Thyroid gland (tissue), 4 donors: ENCODE measurements around the gene PCDHGA1. TPM values are rescaled to one million over a fixed set of nuclear protein-coding genes. Genes with fewer than 3 reads are reported as not detected.
"Not testable (repeated sequence)": the region's sequence is repeated elsewhere in the genome, so short reads cannot be mapped to it uniquely, and the experiment has no call there.

Experiments used
- DNase-seq, 2 donors: peaks; one replicate each; pipeline ENCODE4 v3.0.0-alpha.2; 2019
- H3K27ac ChIP-seq, 3 donors: fragments of 200-600 bp; sonication (generic); 1 replicate in 2 of 3; 2 replicates in 1 of 3; pipeline ENCODE4 v1.5.1; 2016 to 2019; ENCODE audit warnings: mild to moderate bottlenecking in 1 of 3, moderate library complexity in 1 of 3
- H3K27me3 ChIP-seq: fragments of 200-600 bp; sonication (generic); one replicate; pipeline ENCODE4 v1.5.1; 2019
- H3K36me3 ChIP-seq, 2 donors: fragments of 200-600 bp; sonication (generic); one replicate each; pipeline ENCODE4 v1.5.1; 2016 to 2019
- H3K4me1 ChIP-seq, 2 donors: fragments of 200-600 bp; sonication (generic); one replicate each; pipeline ENCODE4 v1.5.1; 2017 to 2019
- H3K4me3 ChIP-seq, 3 donors: fragments of 200-600 bp; sonication (generic); replicated peaks in 1 of 3; 1 replicate in 2 of 3; 2 replicates in 1 of 3; pipeline ENCODE4 v1.5.1; 2016; ENCODE audit warnings: mild to moderate bottlenecking in 1 of 3
- H3K9me3 ChIP-seq: fragments of 200-600 bp; sonication (generic); one replicate; pipeline ENCODE4 v1.5.1; 2017
- POLR2A ChIP-seq, 2 donors: fragments of 450-650 bp; IDR thresholded peaks; one replicate each; pipeline ENCODE4 v1.6.1; 2017; ENCODE audit warnings: antibody characterized with exemption in 2 of 2, mild to moderate bottlenecking in 2 of 2, moderate library complexity in 1 of 2
- WGBS, 2 donors: methylation state at CpG; one replicate each; pipeline ENCODE4 v1.1.5; 2017; 5-methylcytosine and 5-hydroxymethylcytosine counted together
- intact Hi-C: fragments of 100-400 bp; cut with DNase I; formaldehyde crosslinking; loops from one replicate; pipeline ENCODE4 v1.15.1; 2023
- total RNA-seq, 4 donors: library from RNA; depleted of rRNA; stranded (reverse); fragments of >200 nt; gene quantifications; one replicate each; pipeline ENCODE4 v1.2.3, GENCODE V29; 2016
- TF ChIP-seq, protein P1 (sequence below), 6 experiments: fragments of 200-600 bp in 3 of 6; fragments of 450-650 bp in 3 of 6; sonication (generic) in 3 of 6; IDR thresholded peaks; one replicate each; pipeline ENCODE4 v1.5.1; 2016 to 2019; ENCODE audit warnings: antibody characterized with exemption in 6 of 6, mild to moderate bottlenecking in 2 of 6, inconsistent platforms in 1 of 6, moderate library complexity in 1 of 6

PCDHGA1 gene
- total RNA-seq, 4 donors from 2014 or later = 0.40 to 1.3 (median 0.87) TPM

DNA sequence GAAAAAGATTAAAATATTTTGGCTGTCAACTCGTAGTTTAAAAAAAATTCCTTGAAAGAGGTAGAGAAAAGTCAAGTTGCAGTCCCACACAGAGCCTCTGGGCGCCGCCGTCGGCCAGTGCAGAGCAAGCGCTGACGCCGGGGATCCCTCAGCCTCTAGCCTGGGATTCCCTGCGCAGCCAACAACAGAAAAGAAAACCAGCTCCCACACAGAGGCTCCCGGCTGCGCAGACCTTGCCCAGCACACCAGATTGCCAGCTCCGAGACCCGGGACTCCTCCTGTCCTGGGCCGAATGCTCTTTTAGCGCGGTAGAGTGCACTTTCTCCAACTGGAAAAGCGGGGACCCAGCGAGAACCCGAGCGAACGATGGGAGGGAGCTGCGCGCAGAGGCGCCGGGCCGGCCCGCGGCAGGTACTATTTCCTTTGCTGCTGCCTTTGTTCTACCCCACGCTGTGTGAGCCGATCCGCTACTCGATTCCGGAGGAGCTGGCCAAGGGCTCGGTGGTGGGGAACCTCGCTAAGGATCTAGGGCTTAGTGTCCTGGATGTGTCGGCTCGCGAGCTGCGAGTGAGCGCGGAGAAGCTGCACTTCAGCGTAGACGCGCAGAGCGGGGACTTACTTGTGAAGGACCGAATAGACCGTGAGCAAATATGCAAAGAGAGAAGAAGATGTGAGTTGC is 87.3 kb downstream of the PCDHGA1 start, which contains the start of gene PCDHGB7:
PCDHGB7 (plus strand) TSS at position 184 of the 679 bp plus-strand sequence; CDS start at position 367, 183 bp downstream.
- peak; percentile 78 to 81 for DNase-seq
- not testable (repeated sequence) for H3K9me3 ChIP-seq, H3K4me1 ChIP-seq, H3K27me3 ChIP-seq, H3K36me3 ChIP-seq
- WGBS, 2 donors = 8 to 9% methylated on average over 33 to 35 of the region's 47 CpGs
- TF ChIP-seq, protein P1, sequence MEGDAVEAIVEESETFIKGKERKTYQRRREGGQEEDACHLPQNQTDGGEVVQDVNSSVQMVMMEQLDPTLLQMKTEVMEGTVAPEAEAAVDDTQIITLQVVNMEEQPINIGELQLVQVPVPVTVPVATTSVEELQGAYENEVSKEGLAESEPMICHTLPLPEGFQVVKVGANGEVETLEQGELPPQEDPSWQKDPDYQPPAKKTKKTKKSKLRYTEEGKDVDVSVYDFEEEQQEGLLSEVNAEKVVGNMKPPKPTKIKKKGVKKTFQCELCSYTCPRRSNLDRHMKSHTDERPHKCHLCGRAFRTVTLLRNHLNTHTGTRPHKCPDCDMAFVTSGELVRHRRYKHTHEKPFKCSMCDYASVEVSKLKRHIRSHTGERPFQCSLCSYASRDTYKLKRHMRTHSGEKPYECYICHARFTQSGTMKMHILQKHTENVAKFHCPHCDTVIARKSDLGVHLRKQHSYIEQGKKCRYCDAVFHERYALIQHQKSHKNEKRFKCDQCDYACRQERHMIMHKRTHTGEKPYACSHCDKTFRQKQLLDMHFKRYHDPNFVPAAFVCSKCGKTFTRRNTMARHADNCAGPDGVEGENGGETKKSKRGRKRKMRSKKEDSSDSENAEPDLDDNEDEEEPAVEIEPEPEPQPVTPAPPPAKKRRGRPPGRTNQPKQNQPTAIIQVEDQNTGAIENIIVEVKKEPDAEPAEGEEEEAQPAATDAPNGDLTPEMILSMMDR (IDR thresholded peaks at IDR 0.05) = peak; percentile 42 to 73 (median 64)
- intact Hi-C loops = loop anchor here (5.0 kb wide), 1 partner anchor 140 kb away; no protein-coding TSS in a partner anchor
- Histone ChIP-seq H3K4me3 (peak within 1 kb of the TSS in 1 of 3 donors; percentile 19), H3K27ac (peak within 1 kb of the TSS in 1 of 3 donors; percentile 41)

DNA sequence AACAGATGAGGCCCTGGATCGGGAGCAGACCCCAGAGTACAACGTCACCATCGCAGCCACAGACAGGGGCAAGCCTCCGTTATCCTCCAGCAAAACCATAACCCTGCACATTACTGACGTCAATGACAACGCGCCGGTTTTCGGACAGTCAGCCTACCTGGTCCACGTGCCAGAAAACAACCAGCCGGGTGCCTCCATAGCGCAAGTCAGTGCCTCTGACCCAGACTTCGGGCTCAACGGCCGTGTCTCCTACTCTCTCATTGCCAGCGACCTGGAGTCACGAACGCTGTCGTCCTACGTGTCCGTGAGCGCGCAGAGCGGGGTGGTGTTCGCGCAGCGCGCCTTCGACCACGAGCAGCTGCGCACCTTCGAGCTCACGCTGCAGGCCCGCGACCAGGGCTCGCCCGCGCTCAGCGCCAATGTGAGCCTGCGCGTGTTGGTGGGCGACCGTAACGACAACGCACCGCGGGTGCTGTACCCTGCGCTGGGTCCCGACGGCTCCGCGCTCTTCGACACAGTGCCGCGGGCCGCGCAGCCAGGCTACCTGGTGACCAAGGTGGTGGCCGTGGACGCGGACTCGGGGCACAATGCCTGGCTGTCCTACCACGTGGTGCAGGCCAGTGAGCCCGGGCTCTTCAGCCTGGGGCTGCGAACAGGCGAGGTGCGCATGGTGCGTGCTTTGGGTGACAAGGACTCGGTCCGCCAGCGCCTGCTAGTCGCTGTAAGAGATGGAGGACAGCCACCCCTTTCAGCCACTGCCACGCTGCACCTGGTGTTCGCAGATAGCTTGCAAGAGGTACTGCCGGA is 89.0 kb downstream of the PCDHGA1 start:
- H3K9me3 ChIP-seq = no peaks in the 10 kb centered on the region

DNA sequence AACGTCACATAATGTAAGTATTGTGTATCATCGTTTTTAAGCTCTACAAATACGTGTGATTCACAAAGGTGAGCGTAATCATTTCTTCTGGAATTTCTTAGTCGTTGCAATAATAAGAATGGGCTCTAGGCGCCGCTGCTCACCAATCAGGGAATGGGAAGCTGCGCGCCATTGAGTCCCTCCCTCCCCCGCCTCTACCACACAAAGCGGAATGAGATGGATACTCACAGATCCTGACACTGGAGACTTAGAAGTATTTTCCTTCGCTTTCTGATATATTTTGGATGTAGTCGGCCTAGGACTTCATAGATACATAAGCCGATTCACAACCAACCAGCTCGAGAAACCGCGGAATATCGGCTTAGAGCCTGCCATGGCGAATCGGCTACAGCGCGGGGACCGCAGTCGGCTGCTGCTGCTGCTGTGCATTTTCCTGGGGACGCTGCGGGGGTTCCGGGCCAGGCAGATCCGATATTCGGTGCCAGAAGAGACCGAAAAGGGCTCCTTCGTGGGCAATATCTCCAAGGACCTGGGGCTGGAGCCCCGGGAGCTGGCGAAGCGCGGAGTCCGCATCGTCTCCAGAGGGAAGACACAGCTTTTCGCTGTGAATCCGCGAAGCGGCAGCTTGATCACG is 90.7 kb downstream of the PCDHGA1 start, which contains the start of gene PCDHGA11:
PCDHGA11 (plus strand) TSS at position 197 of the 634 bp plus-strand sequence; CDS start at position 374, 177 bp downstream.
- Histone ChIP-seq H3K4me1 (no peaks in the 10 kb centered on the region), H3K36me3 (no peaks in the 10 kb centered on the region), H3K27ac (no peak within 1 kb of the TSS), H3K27me3 (no peaks in the 10 kb centered on the region), H3K4me3 (peak within 1 kb of the TSS in 1 of 3 donors; percentile 13), H3K9me3 (no peaks in the 10 kb centered on the region)
- intact Hi-C loops = no loop called here
- TF ChIP-seq, protein P1 (IDR thresholded peaks at IDR 0.05) = peak in 5 of 6 experiments; percentile 8 to 57 (median 43)
- no peak for TF ChIP-seq POLR2A (IDR thresholded peaks at IDR 0.05)
- 7 to 12% methylated on average over 29 to 42 of the region's 42 CpGs for WGBS, 2 donors
- peak; percentile 47 to 53 for DNase-seq

More for the DNA sequence above, 89.0 kb downstream of the PCDHGA1 start:
- 28 to 35% methylated on average over 17 to 26 of the region's 74 CpGs for WGBS, 2 donors
- no peaks in the 10 kb centered on the region for H3K27me3 ChIP-seq
- H3K4me1 ChIP-seq = no peaks in the 10 kb centered on the region
- no peak overlapping the region for H3K27ac ChIP-seq
- DNase-seq = no peak
- no peak for TF ChIP-seq POLR2A (IDR thresholded peaks at IDR 0.05)
- TF ChIP-seq, protein P1 (IDR thresholded peaks at IDR 0.05) = no peak
- H3K36me3 ChIP-seq = no peaks in the 10 kb centered on the region
- intact Hi-C loops = loop anchor here (5.0 kb wide), 1 partner anchor 138 kb away; no protein-coding TSS in a partner anchor
- no peak overlapping the region for H3K4me3 ChIP-seq

DNA sequence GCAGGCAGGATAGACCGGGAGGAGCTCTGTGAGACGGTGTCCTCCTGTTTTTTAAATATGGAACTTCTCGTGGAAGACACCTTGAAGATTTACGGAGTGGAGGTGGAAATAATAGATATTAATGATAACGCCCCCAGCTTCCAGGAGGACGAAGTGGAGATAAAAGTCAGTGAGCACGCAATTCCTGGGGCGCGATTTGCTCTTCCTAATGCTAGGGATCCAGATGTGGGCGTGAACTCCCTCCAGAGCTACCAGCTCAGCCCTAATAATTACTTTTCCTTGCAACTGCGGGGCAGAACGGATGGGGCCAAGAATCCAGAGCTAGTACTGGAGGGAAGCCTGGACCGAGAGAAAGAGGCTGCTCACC is 91.2 kb downstream of the PCDHGA1 start:
- 14 to 17% methylated on average over 13 of the region's 13 CpGs for WGBS, 2 donors

More for the DNA sequence above, 91.2 kb downstream of the PCDHGA1 start:
- no peak for DNase-seq
- H3K4me1 ChIP-seq = no peaks in the 10 kb centered on the region
- H3K36me3 ChIP-seq = no peaks in the 10 kb centered on the region
- TF ChIP-seq, protein P1 (IDR thresholded peaks at IDR 0.05) = no peak
- TF ChIP-seq POLR2A (IDR thresholded peaks at IDR 0.05) = no peak
- no peaks in the 10 kb centered on the region for H3K27me3 ChIP-seq
- intact Hi-C loops = no loop called here
- H3K4me3 ChIP-seq = peak overlapping the region in 1 of 3 donors; percentile 13
- H3K27ac ChIP-seq = no peak overlapping the region
- no peaks in the 10 kb centered on the region for H3K9me3 ChIP-seq
